HL-60 (cell line): ENCODE measurements around the gene DNAJC1.

Experiments used
- DNase-seq, 2 experiments: peaks; one replicate each; pipeline ENCODE4 v3.0.0-alpha.2; 2010 to 2020; ENCODE audit warnings: low read depth in 1 of 2, low spot score in 1 of 2
- H3K27ac ChIP-seq: fragments of 250-450 bp; sonication (Bioruptor Pico); replicated peaks from 2 replicates; pipeline ENCODE4 v1.5.1; 2020; ENCODE audit warnings: mild to moderate bottlenecking, moderate library complexity
- H3K27me3 ChIP-seq: fragments of 250-450 bp; sonication (Bioruptor Pico); 2 replicates; pipeline ENCODE4 v1.5.1; 2021; ENCODE audit warnings: mild to moderate bottlenecking, moderate library complexity; ENCODE audit not compliant: insufficient read depth, poor library complexity, severe bottlenecking
- H3K4me3 ChIP-seq: replicated peaks from 2 replicates; pipeline ENCODE4 v1.5.1; 2011; ENCODE audit warnings: mild to moderate bottlenecking, control low read depth, low read length; ENCODE audit not compliant: insufficient read depth
- GABPA ChIP-seq: IDR thresholded peaks from 2 replicates; pipeline ENCODE4 v1.6.1; 2012; ENCODE audit warnings: low read depth
- POLR2AphosphoS5 ChIP-seq: IDR thresholded peaks from 2 replicates; pipeline ENCODE4 v1.6.1; 2012; ENCODE audit warnings: low read depth
- SPI1 ChIP-seq: IDR thresholded peaks from 2 replicates; pipeline ENCODE4 v1.6.1; 2012; ENCODE audit warnings: low read depth, mild to moderate bottlenecking, borderline replicate concordance
- TF ChIP-seq, protein P1 (sequence below): IDR thresholded peaks from one replicate; pipeline ENCODE4 v1.5.1; 2011; ENCODE audit warnings: low read length, control low read depth, inconsistent platforms; ENCODE audit not compliant: insufficient read depth
- TF ChIP-seq, protein P2 (sequence below): IDR thresholded peaks from 2 replicates; pipeline ENCODE4 v1.6.1; 2012; ENCODE audit warnings: low read depth; ENCODE audit not compliant: insufficient replicate concordance

Gene DNAJC1

DNA sequence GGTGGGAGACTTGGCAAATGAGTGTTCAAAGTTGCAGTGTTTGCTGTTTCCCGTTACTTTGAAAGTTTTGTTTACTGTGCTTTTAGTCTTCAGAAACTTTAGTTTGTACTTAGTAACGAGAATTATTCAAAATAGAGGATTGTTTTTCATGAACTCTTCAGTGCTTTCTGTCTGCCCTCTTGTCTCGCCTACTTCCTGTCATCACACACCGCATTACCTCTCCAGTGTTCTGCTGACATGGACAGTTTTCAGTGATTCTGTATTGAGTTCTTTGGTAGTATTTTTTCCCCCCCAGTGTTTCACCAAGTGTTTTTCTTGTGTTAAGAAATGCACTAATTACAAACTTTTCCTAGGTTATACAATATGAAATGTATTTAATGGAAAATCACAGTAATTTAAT, 262.5 kb downstream of the DNAJC1 start:
- no peak for TF ChIP-seq POLR2AphosphoS5
- no peak for TF ChIP-seq SPI1
- TF ChIP-seq GABPA: no peak
- TF ChIP-seq, protein P1, sequence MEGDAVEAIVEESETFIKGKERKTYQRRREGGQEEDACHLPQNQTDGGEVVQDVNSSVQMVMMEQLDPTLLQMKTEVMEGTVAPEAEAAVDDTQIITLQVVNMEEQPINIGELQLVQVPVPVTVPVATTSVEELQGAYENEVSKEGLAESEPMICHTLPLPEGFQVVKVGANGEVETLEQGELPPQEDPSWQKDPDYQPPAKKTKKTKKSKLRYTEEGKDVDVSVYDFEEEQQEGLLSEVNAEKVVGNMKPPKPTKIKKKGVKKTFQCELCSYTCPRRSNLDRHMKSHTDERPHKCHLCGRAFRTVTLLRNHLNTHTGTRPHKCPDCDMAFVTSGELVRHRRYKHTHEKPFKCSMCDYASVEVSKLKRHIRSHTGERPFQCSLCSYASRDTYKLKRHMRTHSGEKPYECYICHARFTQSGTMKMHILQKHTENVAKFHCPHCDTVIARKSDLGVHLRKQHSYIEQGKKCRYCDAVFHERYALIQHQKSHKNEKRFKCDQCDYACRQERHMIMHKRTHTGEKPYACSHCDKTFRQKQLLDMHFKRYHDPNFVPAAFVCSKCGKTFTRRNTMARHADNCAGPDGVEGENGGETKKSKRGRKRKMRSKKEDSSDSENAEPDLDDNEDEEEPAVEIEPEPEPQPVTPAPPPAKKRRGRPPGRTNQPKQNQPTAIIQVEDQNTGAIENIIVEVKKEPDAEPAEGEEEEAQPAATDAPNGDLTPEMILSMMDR: no peak
- TF ChIP-seq, protein P2, sequence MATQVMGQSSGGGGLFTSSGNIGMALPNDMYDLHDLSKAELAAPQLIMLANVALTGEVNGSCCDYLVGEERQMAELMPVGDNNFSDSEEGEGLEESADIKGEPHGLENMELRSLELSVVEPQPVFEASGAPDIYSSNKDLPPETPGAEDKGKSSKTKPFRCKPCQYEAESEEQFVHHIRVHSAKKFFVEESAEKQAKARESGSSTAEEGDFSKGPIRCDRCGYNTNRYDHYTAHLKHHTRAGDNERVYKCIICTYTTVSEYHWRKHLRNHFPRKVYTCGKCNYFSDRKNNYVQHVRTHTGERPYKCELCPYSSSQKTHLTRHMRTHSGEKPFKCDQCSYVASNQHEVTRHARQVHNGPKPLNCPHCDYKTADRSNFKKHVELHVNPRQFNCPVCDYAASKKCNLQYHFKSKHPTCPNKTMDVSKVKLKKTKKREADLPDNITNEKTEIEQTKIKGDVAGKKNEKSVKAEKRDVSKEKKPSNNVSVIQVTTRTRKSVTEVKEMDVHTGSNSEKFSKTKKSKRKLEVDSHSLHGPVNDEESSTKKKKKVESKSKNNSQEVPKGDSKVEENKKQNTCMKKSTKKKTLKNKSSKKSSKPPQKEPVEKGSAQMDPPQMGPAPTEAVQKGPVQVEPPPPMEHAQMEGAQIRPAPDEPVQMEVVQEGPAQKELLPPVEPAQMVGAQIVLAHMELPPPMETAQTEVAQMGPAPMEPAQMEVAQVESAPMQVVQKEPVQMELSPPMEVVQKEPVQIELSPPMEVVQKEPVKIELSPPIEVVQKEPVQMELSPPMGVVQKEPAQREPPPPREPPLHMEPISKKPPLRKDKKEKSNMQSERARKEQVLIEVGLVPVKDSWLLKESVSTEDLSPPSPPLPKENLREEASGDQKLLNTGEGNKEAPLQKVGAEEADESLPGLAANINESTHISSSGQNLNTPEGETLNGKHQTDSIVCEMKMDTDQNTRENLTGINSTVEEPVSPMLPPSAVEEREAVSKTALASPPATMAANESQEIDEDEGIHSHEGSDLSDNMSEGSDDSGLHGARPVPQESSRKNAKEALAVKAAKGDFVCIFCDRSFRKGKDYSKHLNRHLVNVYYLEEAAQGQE: no peak
- Histone ChIP-seq H3K27ac (no peak overlapping the region), H3K27me3 (no peaks in the 10 kb centered on the region), H3K4me3 (no peak overlapping the region)
- DNase-seq: no peak

DNA sequence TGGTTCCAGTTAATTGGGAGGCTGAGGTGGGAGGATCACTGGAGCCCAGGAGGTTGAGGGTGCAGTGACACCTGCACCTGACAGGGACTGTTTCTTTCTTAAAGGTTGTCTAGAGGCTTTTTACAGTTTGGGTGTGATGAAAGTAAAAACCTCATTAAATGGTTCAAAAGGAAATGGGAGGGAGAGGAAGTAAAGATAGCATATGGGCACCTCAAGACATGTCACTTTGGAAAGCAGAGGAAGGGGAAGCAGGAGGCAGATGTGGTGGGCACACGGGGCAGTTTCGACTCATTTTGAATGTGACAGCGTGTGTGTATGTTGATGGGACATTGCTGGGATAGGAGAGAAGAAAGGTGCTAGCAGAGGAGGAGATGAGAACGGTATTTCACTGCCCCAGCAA, 266.4 kb downstream of the DNAJC1 start:
- Histone ChIP-seq H3K27ac (no peak overlapping the region), H3K4me3 (no peak overlapping the region)
- TF ChIP-seq, protein P2: no peak

DNA sequence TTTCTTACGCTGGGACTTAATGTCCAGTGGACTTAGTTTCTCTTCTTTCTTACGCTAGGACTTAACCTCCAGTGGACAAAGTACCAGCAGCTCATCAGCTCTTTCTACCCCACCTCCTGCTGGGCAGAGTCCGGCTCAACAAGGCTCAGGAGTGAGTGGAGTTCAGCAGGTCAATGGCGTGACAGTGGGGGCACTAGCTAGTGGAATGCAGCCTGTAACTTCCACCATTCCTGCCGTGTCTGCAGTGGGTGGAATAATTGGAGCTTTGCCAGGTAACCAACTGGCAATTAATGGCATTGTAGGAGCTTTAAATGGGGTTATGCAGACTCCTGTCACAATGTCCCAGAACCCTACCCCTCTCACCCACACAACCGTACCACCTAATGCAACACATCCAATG, 269.8 kb downstream of the DNAJC1 start:
- TF ChIP-seq, protein P2: no peak
- TF ChIP-seq, protein P1: no peak
- no peak for TF ChIP-seq POLR2AphosphoS5
- TF ChIP-seq GABPA: no peak
- no peak for TF ChIP-seq SPI1
- H3K27me3 ChIP-seq: no peaks in the 10 kb centered on the region
- no peak overlapping the region for H3K27ac ChIP-seq
- no peak overlapping the region for H3K4me3 ChIP-seq
- DNase-seq: no peak

More for the DNA sequence above, 266.4 kb downstream of the DNAJC1 start:
- H3K27me3 ChIP-seq: no peaks in the 10 kb centered on the region
- no peak for DNase-seq
